GM21515 (cell line): ENCODE data around the gene ARHGEF19.
"Not testable (repeated sequence)": the region's sequence is repeated elsewhere in the genome, so short reads cannot be mapped to it uniquely, and the experiment has no call there.

ENCODE experiments used
- ATAC-seq: cut with Tn5 transposase; IDR thresholded peaks from one replicate; pipeline ENCODE4 v1.9.1; 2021; ENCODE audit not compliant: unreplicated experiment

The ARHGEF19 gene

DNA sequence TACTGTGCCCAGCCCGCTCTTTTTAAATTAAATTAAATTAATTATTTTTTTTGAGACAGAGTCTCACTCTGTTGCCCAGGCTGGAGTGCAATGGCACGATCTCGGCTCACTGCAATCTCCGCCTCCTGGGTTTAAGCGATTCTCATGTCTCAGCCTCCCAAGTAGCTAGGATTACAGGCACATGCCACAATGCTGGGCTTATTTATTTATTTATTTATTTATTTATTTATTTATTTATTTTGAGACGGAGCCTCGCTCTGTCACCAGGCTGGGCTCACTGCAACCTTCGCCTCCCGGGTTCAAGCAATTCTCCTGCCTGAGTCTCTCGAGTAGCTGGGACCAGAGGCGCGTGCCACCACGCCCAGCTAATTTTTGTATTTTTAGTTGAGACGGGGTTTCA lies 10.3 kb upstream of the ARHGEF19 start:
- not testable (repeated sequence) for ATAC-seq

DNA sequence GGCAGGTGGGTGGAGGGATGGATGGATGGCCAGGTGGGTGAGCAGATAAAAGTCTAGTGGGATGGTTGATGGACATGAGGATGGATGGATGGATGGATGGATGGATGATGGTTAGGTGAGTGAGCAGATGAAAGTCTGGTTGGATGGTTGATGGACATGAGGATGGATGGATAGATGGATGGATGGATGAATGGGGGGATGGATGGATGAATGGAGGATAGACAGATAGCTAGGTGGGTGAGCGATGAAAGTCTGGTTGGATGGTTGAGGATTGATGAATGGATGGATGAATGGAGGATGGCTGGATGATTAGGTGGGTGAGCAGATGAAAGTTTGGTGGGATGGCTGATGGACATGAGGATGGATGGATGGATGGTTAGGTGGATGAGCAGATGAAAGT lies 9.0 kb upstream of the ARHGEF19 start:
- ATAC-seq: no peak

DNA sequence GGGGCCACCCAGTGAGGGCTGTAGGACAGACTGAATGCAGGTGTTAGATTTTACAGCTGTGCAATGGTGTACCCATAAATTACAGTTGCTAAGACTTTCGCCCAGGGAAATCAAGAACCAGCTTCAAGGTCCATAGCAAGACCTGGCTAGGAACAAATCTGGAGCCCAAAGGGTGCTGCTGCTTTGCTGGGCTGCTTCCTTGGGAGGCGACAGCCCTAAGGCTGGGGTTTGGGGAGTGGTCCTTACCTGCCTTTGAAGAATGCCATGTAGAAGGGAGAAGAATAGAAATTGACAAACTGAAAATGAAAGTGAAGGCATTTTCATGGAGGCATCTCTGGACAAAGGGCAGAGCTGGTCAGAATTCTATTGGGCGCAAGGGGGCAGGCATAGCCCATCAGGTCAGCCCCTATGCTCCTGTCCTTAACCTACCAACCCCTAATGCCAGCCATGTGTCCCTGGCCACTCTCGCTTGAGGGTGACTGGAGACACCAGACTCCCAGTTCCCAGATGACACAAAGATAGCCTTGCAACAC lies 7.6 kb upstream of the ARHGEF19 start:
- no peak for ATAC-seq

DNA sequence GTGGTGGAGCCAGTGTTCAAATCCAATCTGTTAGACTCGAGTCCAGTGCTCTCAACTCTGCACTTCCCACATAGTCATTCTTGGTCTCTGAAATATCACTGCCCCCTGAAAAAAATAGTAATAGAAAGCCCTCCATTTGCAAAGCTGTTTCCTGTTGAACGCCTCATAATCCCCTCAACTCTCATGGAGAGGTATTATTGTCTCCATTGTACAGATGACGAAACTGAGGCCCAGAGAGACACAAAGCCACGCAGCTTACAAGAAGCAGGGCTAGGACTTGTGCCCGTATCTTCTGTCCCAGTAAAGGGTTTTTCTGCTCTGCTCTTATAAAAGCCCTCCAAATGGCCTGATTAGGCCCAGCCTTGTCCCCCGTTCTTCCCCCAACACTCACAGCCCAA lies 6.2 kb upstream of the ARHGEF19 start:
- ATAC-seq: no peak

DNA sequence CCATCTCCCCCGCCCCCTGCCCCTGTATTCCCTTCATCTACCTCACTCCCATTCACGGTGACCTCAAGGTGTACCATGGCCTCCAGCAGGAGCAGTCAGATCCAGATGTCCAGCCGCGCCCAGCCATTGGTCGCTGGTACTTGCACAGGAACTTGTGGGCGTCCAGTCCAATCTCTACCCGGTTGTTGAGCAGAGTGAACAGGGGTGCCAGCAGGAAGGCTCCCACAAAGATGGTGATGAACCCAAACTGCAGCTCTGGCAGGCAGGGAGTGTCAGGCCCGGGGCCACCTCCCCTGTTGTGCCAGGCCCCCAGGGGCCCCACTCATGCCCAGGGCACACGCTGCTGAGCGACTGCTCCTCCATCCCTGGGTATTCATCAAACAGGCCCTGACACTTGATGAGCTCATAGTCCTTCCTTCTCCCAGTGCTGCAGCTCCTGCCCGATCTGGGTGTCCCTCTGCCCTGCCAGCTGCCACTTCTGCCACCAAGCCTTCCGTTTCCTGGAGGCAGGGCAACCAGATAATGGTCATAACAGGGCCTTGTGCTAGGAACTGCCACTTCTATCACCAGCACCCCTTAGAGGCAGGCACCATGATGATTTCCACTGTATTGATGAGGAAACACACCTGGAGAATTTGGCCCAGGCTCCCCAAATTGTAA lies 5.7 kb upstream of the ARHGEF19 start:
- ATAC-seq: no peak

DNA sequence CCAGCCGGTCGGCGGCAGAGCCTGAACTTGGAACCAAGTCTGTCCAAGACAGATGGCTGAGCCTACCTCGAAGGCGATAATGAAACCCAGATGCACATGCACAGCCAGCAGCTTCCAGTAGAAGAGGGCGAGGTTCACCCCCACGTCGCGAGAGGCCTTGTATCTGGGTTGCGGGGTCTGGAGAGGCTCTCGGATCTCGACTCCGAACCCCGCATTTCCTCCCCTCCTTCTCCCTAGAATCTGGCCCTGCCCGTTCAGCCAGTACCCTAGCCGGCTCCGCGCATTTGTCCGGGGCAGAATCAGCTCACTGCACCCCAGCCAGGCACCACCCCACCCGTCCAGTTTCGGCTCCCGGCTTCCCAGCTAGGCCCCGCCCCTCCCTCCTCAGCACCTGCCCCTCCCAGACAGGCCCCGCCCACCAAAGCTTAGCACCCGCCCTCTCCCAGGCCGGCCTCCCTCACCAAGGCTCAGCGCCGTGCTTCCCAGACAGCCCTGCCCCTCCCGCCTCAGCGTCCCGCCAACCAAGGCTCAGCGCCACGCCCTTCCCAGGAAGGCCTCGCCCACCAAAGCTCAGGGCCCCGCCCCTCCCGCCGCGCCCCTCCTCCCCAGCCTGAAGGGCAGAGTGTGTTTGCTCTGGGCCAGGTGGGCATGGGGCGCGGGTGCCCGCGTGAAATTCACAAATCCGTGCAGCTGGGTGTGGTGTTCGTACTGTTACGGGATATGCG lies 4.8 kb upstream of the ARHGEF19 start:
- ATAC-seq: peak; percentile 82

DNA sequence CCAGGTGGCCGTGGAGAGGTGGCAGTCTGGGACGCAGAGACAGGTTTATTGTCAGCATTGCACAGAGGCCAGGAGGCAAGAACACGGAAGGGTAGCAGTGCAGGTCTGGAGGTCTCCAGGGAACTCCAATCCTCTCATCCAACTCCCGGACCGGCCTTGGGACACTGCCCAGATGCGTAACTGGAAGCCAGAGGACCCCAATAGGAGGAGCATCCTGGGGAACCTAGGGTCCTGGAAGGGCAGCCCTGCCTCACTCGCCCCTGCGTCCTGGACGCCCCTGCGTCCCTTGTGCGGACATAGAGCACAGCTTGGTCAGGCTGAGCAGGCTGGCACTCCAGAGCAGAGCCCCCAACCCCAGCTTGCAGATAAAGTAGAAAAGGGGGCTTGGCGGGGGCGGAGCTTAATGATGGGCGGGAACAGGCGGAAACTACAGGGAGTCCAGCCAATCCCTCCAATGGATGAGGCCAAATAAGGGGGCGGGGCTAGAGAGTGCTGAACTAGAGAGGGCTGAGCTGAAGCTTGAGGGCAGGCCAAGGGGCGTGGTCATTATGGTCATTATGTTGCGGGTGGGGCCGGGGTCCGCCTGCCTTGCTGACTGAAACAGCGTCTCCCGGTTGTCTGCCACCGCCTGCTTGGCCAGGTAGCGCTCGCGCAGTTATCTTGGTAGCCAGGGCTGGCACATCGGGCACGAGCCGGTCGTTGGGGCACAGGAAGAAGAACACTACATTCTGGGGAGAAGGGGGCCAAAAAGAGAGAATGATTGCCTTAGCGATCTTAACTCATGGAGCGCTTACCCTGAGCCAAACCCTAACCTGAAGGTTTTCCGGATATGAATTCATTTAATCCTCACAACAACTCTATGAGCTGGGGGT lies 3.7 kb upstream of the ARHGEF19 start:
- ATAC-seq: no peak

DNA sequence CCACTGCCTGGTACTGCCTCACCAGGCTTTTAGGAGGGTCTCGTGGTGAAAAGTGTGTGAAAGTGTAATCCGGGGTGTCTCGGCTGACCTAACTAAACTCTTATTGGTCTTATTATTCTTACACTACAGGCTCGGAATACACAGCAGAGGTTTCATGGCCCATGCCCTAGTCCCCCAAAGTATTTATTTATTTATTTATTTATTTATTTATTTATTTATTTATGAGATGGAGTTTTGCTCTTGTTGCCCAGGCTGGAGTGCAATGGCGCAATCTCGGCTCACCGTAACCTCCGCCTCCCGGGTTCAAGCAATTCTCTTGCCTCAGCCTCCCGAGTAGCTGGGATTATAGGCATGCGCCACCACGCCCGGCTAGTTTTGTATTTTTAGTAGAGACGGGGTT lies 2.8 kb upstream of the ARHGEF19 start:
- ATAC-seq: not testable (repeated sequence)

DNA sequence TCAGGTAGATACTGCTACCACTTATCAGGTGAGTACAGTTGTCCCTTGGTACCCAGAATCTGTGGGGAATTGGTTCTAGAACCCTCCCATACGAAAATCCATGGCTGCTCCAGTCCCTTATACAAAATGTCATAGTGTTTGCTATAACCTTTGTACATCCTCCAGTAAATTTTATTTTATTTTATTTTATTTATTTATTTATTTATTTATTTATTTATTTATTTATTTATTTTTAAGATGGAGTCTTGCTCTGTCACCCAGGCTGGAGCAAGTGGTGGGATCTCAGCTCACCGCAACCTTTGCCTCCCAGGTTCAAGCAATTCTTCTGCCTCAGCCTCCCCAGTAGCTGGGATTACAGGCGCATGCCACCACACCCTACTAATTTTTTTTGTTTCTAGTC lies 1.1 kb upstream of the ARHGEF19 start:
- ATAC-seq: not testable (repeated sequence)

DNA sequence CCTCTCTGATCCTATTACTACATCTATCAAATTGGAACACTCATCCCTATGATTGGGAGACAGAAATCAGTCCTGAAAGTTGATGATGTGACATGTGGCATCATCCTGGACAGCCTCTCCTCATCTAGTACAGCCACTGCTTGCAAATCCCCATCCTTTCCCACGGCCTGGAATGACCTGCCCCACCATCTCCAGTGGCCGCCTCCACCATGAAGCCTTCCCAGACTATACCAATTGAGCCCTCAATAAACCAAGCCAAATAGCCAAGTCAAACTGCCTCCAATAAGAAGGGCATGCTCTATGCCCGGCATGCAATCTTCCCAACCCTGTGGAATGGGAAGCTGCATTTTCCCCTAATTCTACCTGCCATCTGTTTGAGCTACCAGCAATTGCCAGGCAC lies 561 bp upstream of the ARHGEF19 start:
- no peak for ATAC-seq

DNA sequence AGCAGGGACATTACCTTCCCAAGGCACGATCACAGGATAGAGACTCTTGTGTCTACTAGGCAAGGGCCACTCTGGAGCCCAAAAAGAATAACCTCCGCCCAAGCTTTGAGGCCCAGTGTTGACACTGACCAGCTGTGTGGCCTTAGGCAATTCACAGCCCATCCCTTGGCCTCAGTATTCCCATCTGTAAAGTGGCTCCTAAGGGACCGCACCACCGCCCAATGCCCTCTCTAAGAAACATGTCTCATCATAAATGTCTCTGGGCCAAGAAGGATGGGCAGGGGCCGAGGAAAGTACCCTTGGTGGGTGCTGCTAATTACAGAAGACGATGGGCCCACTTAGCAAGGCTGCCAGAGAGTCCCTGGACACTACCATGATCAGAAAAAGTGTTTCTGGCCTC lies 628 bp downstream of the ARHGEF19 start:
- ATAC-seq: no peak

DNA sequence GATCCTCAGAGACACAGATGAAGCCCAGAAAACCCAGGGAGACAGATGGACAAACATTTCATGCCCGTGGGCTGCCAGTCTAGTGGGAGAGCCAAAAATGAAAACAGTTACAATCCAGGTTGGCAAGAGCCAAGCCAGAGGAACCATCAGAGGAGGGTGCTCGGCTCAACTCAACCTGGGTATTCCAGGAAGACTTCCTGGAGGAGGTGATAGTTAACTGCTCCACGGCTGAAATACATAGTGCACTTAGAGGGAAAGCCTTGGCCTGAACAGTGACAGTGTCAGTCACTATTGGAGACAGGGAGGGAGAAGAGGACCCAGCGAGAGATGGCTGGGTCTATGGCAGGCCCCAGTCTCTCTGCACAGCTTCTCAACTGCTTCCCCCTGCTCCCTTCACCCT lies 1.9 kb downstream of the ARHGEF19 start:
- no peak for ATAC-seq

DNA sequence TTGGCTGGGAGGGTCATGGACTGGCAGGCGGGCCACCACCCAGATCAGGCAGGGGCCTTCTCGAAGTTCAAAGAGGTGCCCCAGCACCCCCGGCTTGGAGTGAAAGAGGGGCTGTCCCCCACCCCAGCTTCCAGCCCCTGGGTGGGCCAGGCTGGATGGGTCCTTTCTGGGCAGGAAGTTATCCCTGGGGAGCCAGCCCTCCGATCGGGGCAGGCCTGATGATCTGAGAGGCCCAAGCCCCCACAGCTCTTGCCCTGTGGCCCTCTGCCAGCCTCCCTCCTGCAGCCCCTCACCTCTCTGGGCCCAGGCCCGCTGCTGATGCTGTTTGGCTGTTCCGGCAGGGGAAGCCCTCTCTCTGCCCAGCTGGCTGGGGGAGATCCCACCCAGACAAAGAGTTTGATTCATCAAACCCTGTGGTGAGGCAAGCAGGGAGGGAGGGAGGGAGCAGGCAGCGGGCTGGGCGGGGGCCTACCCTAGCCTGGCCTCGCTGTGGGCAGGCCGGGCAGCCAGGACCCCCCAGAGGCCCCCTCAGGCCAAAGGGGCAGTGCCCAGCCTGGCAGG lies 2.5 kb downstream of the ARHGEF19 start:
- no peak for ATAC-seq

DNA sequence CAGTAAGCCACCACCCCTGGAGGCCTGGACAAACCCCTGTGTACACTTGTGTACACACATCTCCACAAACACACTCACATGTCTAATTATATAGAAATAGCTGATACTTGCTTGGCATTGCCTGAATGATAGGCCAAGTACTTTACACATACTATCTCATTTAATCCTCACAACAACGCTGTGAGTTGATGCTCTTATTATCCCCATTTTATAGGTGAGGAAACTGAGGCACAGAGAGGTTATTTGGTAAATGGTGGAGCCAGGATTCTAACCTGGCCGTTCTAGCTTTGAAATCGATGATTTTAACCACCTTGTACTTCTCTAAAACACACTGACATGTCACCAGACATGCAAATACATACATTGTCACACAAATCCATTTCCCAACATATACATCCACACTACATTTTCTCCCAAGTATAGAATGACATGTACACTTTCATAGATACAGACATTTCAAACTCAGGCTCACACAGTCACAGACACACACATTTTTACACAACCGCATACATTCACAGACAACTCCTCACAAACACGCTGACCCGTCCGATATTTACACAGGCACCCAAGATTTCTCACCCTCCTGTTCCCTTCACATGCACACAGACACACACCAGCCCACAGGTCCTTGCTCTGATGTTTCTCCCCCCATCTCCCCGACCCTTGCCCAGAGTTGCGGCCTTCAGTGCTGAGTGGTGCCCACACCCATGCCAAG lies 3.2 kb downstream of the ARHGEF19 start:
- no peak for ATAC-seq

DNA sequence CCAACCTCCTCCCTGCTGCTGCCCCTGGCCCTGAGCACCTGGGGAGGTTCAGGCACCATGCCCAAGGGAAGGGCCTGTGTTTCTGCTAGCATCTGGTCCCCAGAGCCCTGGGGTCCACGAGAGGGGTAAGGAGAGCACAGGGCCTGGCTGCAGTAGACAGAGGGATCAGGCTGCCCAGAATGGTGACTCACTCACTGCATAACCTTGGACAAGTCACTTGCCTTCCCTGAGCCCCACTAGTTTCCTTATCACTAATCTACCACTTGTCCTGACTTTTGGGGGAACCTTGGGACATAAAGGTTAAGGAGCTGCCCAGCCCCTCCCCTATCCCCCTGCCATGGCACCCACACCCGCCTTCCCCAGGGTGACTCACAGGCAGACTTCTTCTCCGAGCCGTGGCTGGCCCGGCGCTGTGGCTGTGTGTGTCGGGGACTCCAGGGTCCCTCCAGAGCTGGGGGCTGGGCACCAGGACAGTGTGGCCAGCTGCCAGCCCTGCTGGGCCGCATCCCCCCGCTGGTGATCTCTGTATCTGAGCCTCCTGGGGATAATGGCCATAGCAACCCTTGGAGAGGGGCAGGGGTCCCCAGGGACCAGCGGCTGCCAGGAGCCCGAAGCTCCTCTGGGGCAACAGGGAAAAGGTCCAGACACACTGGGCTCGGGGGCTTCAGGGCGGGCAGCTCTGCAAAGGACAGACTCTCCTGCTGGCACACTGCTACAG lies 4.0 kb downstream of the ARHGEF19 start:
- no peak for ATAC-seq

DNA sequence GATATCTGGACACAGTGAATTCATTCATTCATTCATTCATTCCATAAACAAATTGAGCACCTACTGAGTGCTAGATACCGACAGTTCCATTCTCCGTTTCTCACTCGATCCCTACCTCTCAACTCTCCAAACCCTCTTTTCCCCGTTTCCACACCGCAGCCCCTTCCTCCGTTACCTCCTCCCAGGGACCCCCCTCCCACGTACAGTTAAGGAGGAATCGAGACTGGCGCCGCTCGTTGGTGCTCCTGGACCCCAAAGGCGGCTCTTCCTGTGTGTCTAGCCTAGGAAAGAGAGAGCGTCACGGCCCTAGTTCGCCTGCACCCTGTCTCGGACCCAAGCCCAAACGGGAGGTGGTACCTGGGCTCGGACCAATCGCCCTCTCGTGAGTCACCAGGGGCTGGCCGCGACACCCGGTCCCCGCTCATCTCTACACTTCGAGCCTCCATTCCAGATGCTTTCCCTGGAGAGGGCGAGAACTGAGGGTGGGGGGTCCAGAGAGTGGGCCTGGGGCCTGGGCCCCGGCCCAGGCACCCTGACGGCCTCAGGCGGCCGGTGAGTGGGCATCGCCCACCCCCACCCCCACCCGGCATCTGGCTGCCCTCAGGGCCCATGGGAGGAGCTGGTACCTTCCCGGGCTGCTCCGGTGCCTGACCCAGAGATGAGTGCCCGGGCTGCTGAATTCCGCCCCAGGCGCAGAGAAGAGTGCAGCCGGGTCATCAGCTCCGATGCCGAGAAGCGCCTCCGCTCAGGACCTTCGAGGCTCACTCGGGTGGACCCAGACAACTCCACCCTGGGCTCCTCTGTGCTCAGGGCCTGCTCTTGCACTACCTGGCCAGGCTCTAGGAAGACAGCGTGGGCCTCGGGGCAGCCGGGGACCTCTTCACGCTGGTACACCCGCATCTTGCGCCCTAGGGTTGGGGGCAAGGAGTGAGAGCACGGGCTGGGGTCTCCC lies 4.9 kb downstream of the ARHGEF19 start:
- no peak for ATAC-seq

DNA sequence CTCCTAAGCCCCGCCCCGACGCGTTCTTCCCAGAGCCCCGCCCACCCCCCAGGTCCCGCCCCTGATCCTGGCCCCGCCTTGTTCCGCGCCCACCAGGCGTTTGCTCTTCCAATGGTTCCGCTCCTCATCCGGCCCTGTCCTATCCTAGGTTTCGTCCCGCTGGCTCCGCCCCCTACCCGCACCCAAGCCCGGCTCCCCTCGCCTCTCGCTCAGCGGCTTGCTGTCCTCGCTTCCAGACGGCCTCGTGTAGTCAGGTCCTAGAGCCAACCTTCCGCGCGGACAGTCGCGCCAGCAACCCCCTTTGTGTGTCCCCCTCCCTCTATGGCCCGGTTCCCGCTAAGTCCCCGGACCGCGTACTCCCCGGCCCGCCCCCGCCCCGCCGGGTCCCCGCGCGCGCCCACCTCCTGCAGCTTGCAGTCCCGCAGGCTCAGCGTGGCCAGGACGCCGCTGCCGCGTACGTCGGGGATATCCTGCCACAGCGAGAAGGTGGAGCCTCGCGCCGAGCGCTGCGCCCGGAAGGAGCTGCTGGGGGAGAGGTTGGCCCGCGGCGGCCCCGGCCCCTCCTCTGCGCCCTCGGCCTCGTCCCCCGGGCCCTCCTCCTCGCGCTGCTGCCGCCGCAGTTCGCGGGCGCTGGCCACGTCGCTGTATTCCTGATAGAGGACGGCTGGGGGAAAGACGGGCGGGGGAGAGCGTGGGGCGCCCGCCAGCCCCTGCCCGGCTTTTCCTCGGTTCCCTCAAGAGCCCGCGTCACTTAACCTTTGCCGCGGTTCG lies 5.7 kb downstream of the ARHGEF19 start:
- peak; percentile 70 for ATAC-seq

DNA sequence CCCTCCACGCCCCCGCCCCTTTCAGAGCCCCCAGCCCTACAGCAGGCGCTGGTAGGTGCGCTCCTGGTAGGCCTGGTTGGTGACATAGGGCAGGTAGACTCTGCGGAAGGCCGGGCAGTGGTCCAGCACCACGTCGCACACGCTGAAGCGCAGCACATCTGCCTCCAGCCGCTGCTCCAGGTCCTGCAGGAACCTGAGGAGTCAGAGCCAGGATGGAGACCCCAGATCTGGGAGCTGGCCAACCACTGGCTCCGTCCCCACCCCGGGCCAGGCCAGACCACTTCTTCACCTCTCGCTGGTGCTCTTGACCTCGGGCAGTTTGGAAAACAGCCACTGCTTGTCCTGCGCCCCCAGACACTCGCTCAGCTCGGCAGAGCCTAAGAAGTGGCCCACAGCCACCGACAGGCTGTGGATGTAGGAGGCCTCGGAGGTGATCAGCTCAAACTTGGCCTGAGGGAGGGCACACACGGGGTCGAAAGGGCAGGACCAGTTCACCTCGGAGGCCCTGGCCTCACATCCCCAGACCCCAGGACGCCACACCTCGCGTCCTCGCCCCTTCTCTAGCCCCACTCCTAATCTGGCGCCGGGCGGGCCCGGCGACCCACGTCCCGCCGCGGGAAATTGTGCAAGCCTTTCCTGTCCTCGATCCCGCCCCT lies 6.4 kb downstream of the ARHGEF19 start:
- ATAC-seq: peak; percentile 8
